CD4-positive, CD25-positive, alpha-beta regulatory T cell (primary cell): ENCODE measurements around the gene USP9X. TPM values are rescaled to one million over a fixed set of nuclear protein-coding genes. Genes with fewer than 3 reads are reported as not detected.

Experiments
- ATAC-seq, 2 donors: fragments of 150-1000 bp; cut with Tn5 transposase; one replicate each; pipeline ENCODE4 v1.10.0; 2021; ENCODE audit warnings: low read depth in 2 of 2, moderate number of reproducible peaks in 2 of 2, moderate library complexity in 1 of 2
- DNase-seq, 3 donors: peaks; one replicate each; pipeline versions ENCODE4 v3.0.0 to v3.0.0-alpha.2; 2012 to 2022; ENCODE audit warnings: mixed read lengths in 1 of 3
- H3K27ac ChIP-seq: one replicate; pipeline ENCODE4 v1.7.0; 2013; ENCODE audit warnings: mild to moderate bottlenecking, low read length; ENCODE audit not compliant: insufficient read depth, poor library complexity, severe bottlenecking
- H3K27me3 ChIP-seq: one replicate; pipeline ENCODE4 v1.7.0; 2013; ENCODE audit warnings: low read length; ENCODE audit not compliant: control insufficient read depth, insufficient read depth
- H3K36me3 ChIP-seq: one replicate; pipeline ENCODE4 v1.7.0; 2013; ENCODE audit warnings: mild to moderate bottlenecking, low read length, moderate library complexity; ENCODE audit not compliant: control insufficient read depth, insufficient read depth
- H3K4me1 ChIP-seq: 2 replicates; pipeline ENCODE4 v1.7.0; 2013; ENCODE audit warnings: mild to moderate bottlenecking, low read length; ENCODE audit not compliant: insufficient read depth, control insufficient read depth, poor library complexity, severe bottlenecking
- H3K4me3 ChIP-seq: one replicate; pipeline ENCODE4 v1.7.0; 2013; ENCODE audit warnings: low read depth, mild to moderate bottlenecking, low read length, moderate library complexity
- H3K9me3 ChIP-seq, 2 experiments: 1 replicate in 1 of 2; 2 replicates in 1 of 2; pipeline ENCODE4 v1.7.0; 2013; ENCODE audit warnings: low read length in 2 of 2, mild to moderate bottlenecking in 1 of 2, moderate library complexity in 1 of 2; ENCODE audit not compliant: control insufficient read depth in 2 of 2
- H3K27ac Mint-ChIP-seq, 3 donors: one replicate each; pipeline ENCODE4 v1.8.0; 2020 to 2022; ENCODE audit warnings: mild to moderate bottlenecking in 3 of 3, mixed read lengths in 3 of 3, moderate library complexity in 2 of 3
- H3K27me3 Mint-ChIP-seq: one replicate; pipeline ENCODE4 v1.8.0; 2022; ENCODE audit warnings: mild to moderate bottlenecking, mixed read lengths
- H3K36me3 Mint-ChIP-seq: one replicate; pipeline ENCODE4 v1.8.0; 2020; ENCODE audit warnings: mixed read lengths
- H3K4me1 Mint-ChIP-seq, 4 donors: one replicate each; pipeline ENCODE4 v1.8.0; 2020 to 2022; ENCODE audit warnings: mixed read lengths in 4 of 4, mild to moderate bottlenecking in 1 of 4
- H3K4me3 Mint-ChIP-seq, 4 donors: one replicate each; pipeline ENCODE4 v1.8.0; 2020 to 2022; ENCODE audit warnings: mild to moderate bottlenecking in 4 of 4, mixed read lengths in 4 of 4, moderate library complexity in 3 of 4
- H3K9me3 Mint-ChIP-seq, 7 donors: one replicate each; pipeline ENCODE4 v1.8.0; 2020 to 2022; ENCODE audit warnings: mixed read lengths in 7 of 7, mild to moderate bottlenecking in 3 of 7, moderate library complexity in 2 of 7
- polyA plus RNA-seq, 4 donors: library from polyadenylated mRNA; unstranded; fragments of 300-500 nt; fragmentation: Illumina TruSeq; gene quantifications; one replicate each; pipeline ENCODE4 v1.2.3, GENCODE V29; 2021
- total RNA-seq: library from RNA; stranded (reverse); gene quantifications from one replicate; pipeline ENCODE4 v1.2.3, GENCODE V29; 2022

The USP9X gene, protein sequence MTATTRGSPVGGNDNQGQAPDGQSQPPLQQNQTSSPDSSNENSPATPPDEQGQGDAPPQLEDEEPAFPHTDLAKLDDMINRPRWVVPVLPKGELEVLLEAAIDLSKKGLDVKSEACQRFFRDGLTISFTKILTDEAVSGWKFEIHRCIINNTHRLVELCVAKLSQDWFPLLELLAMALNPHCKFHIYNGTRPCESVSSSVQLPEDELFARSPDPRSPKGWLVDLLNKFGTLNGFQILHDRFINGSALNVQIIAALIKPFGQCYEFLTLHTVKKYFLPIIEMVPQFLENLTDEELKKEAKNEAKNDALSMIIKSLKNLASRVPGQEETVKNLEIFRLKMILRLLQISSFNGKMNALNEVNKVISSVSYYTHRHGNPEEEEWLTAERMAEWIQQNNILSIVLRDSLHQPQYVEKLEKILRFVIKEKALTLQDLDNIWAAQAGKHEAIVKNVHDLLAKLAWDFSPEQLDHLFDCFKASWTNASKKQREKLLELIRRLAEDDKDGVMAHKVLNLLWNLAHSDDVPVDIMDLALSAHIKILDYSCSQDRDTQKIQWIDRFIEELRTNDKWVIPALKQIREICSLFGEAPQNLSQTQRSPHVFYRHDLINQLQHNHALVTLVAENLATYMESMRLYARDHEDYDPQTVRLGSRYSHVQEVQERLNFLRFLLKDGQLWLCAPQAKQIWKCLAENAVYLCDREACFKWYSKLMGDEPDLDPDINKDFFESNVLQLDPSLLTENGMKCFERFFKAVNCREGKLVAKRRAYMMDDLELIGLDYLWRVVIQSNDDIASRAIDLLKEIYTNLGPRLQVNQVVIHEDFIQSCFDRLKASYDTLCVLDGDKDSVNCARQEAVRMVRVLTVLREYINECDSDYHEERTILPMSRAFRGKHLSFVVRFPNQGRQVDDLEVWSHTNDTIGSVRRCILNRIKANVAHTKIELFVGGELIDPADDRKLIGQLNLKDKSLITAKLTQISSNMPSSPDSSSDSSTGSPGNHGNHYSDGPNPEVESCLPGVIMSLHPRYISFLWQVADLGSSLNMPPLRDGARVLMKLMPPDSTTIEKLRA (N-terminal part only)
- total RNA-seq: 101 TPM
- polyA plus RNA-seq: 10 to 100 TPM; 19.5 to 26.5 (median 22.7) TPM

DNA sequence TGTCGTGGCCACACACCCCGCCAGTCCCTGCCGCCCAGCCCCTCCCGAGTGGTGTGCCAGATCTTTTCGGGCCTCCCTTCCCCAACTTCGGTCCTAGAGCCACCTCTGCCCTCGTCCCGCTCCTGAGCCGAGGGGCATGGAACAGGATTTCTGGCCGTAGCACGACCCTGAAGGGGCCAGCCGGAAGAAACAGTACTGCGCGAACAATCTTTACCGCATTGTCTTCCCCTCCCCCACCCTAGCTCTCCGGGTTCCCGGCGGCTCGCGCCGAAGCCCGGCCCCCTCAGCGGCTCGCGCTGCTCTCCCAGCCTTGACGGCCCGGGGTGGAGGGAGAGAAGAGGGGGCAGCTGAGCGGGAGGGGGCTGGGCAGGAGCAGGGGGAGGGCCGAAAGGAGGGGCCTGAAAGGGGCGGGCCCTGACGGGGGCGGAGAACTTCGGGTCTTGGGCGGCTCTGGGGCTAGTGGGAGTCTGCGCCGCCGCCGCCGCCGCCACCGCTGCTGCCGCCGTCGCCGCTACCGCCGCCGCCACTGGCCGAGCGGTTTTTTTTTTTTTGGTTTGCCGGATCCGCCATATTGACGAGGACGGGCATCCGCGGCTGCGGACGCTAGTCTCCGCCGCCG, at the start of gene USP9X:
USP9X (plus strand) TSS at position 553 of the 619 bp plus-strand sequence. CDS start 38,184 bp downstream, outside the sequence.
- Histone ChIP-seq H3K4me1 (peaks cover 23% of the 10 kb centered on the region), H3K27me3 (no peaks in the 10 kb centered on the region), H3K4me3 (peak within 1 kb of the TSS; percentile 97), H3K36me3 (no peaks in the 10 kb centered on the region), H3K9me3 (no peaks in the 10 kb centered on the region), H3K27ac (peak within 1 kb of the TSS; percentile 98)
- ATAC-seq: peak; percentile 64 to 71
- H3K4me3 Mint-ChIP-seq: peak within 1 kb of the TSS; percentile 92 to 98 (median 96)
- peaks cover 7 to 43% (median 19%) of the 10 kb centered on the region in 4 donors for H3K4me1 Mint-ChIP-seq
- DNase-seq: peak; percentile 79 to 93 (median 91)
- peak within 1 kb of the TSS; percentile 99 to 100 (median 99) for H3K27ac Mint-ChIP-seq
- peaks cover 0 to 1% (median 0%) of the 10 kb centered on the region in 7 donors for H3K9me3 Mint-ChIP-seq
- peaks cover 11% of the 10 kb centered on the region for H3K27me3 Mint-ChIP-seq
- H3K36me3 Mint-ChIP-seq: peaks cover 14% of the 10 kb centered on the region

DNA sequence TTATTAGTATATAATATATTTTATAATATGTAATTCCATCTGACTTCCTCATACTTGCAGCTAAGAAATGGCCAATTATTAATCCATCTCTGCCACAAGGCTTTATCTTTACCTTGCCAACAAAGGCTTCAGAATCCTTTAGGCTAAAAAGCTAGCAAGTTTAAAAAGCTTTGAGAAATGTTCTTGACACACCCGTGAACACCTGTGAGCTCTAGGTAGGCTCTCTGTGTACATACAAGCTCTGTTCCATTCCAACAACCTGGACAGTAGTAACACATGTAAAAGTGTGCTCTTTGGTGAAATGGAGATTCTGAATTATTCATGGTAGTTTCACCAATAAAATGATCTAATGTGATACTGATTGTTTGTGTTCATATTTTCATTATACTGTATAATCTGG, 49.7 kb upstream of the USP9X start:
- Mint-ChIP-seq H3K4me1 (no peaks in the 10 kb centered on the region), H3K27ac (no peak overlapping the region), H3K9me3 (peaks cover 0 to 2% (median 0%) of the 10 kb centered on the region in 7 donors), H3K36me3 (no peaks in the 10 kb centered on the region), H3K4me3 (no peak overlapping the region), H3K27me3 (no peaks in the 10 kb centered on the region)
- Histone ChIP-seq H3K36me3 (no peaks in the 10 kb centered on the region), H3K4me1 (no peaks in the 10 kb centered on the region), H3K4me3 (no peak overlapping the region), H3K9me3 (no peaks in the 10 kb centered on the region), H3K27ac (no peak overlapping the region), H3K27me3 (no peaks in the 10 kb centered on the region)
- no peak for ATAC-seq
- DNase-seq: no peak

DNA sequence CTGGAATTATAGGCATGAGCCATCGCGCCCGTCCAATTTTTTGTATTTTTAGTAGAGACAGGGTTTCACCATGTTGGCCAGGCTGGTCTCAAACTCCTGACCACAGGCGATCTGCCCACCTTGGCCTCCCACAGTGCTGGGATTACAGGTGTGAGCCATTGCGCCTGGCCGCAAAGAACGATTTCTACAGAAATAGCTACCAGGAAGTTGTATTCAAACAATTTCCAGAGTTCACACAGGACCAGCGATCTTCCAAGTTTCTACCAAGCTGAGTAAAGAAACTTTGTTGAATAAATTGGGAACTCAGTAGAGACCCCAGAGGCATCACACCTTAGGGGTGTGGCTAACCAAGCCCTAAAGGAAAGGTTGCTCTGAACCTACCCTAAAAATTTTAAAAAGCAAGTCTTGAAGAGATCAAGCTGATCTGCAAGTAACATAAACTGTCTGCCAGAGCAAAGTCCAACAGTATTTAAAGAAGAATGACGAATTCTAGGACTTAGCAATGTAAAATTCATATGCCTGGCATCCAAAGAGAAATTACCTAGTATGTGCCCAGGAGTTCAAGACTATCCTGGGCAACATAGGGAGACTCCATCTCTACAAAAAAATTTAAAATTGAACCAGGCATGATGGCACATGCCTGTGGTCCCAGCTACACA, 48.4 kb upstream of the USP9X start:
- no peaks in the 10 kb centered on the region for H3K4me1 ChIP-seq
- no peak overlapping the region for H3K27ac ChIP-seq
- ATAC-seq (no peak), DNase-seq (no peak)
- no peaks in the 10 kb centered on the region for H3K27me3 ChIP-seq
- H3K36me3 Mint-ChIP-seq: no peaks in the 10 kb centered on the region
- H3K9me3 Mint-ChIP-seq: peaks cover 0 to 2% (median 0%) of the 10 kb centered on the region in 7 donors
- no peak overlapping the region for H3K4me3 Mint-ChIP-seq
- no peaks in the 10 kb centered on the region for H3K36me3 ChIP-seq
- no peaks in the 10 kb centered on the region for H3K4me1 Mint-ChIP-seq
- no peak overlapping the region for H3K27ac Mint-ChIP-seq
- no peaks in the 10 kb centered on the region for H3K9me3 ChIP-seq
- peaks cover 4% of the 10 kb centered on the region for H3K27me3 Mint-ChIP-seq
- no peak overlapping the region for H3K4me3 ChIP-seq

DNA sequence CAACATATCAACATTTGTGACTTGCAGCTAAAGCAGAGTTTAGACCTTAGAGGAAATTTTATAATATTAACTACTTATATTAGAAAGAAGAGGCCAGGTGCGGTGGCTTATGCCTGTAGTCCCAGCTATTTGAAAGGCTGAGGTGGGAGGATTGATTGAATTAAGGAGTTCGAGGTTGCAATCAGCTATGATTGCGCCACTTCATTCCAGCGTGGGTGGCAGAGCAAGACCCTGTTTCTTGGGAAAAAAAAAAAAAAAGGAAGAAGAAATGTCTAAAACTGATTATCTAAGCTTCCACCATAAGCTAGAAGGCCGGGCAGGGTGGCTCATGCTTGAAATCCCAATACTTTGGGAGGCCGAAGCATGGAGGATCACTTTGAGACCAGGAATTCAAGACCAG, 42.0 kb upstream of the USP9X start:
- DNase-seq (no peak), ATAC-seq (no peak)
- Mint-ChIP-seq H3K27ac (no peak overlapping the region), H3K4me1 (peaks cover 0 to 2% (median 0%) of the 10 kb centered on the region in 4 donors), H3K9me3 (no peaks in the 10 kb centered on the region), H3K27me3 (peaks cover 4% of the 10 kb centered on the region), H3K4me3 (no peak overlapping the region), H3K36me3 (no peaks in the 10 kb centered on the region)
- Histone ChIP-seq H3K36me3 (no peaks in the 10 kb centered on the region), H3K27me3 (no peaks in the 10 kb centered on the region), H3K4me3 (no peak overlapping the region), H3K9me3 (no peaks in the 10 kb centered on the region), H3K4me1 (no peaks in the 10 kb centered on the region), H3K27ac (no peak overlapping the region)

DNA sequence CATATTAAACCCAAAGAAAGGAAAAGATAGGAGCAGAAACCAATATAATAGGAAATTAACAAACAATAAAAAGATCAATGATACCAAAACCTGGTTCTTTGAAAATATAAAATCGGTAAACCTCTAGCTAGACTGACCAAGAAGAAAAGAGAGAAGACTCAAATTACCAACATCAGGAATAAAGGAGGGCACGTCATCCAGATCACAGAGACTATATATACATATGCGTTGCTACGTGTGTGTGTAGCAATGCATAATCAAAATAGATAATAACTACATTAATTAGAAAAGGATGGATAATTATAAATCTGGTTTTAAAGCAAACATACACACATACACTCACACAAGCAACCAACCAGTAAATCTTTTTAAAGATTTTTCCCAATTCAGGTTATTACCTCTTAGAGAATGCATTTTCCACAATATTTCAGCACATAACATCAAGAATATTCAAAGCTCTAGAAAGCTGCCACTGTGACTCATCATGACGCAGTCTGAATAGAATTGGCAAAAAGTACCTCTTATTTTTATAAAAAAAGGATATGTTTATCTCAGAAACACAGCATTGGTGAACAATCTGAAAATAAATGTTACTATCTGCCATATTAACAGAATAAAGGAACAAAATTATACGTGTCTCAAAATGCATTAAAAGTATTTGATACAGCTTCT, 41.4 kb upstream of the USP9X start:
- peaks cover 4% of the 10 kb centered on the region for H3K27me3 Mint-ChIP-seq
- no peaks in the 10 kb centered on the region for H3K9me3 ChIP-seq
- no peak for DNase-seq
- H3K36me3 ChIP-seq: no peaks in the 10 kb centered on the region
- H3K4me1 ChIP-seq: no peaks in the 10 kb centered on the region
- H3K4me1 Mint-ChIP-seq: peaks cover 0 to 2% (median 0%) of the 10 kb centered on the region in 4 donors
- H3K9me3 Mint-ChIP-seq: no peaks in the 10 kb centered on the region
- no peaks in the 10 kb centered on the region for H3K27me3 ChIP-seq
- H3K4me3 Mint-ChIP-seq: no peak overlapping the region
- H3K27ac ChIP-seq: no peak overlapping the region
- H3K27ac Mint-ChIP-seq: no peak overlapping the region
- ATAC-seq: no peak
- H3K36me3 Mint-ChIP-seq: no peaks in the 10 kb centered on the region
- no peak overlapping the region for H3K4me3 ChIP-seq

DNA sequence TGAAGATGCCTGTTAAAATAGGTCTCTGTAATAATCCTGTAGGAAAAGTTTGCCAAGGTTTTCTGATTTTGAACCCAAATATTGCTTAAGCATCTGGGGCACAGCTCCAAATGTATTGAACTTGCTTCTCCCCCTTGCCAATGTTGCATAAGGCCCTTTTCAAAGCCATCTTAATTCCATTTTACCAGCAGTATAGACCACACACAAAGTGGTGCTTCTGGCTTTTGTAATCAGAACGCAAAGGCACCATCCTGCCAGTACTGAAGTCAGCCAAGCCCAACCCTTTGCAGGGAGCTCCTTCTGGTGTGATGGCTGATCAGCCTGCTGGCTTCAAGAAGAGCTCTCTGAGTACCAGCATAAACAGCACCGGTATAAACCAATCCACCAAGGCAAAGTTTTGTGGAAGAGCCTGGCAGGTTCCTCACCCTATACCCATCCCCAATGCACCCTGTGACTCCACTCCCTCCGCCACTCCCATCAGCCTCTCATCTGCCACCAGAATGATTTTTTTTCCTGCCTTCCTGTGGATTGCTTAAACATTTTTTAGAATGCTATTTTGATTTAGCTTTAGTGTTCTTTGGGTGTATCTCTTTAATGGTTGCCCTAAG, 39.2 kb upstream of the USP9X start:
- Histone ChIP-seq H3K9me3 (no peaks in the 10 kb centered on the region), H3K27me3 (no peaks in the 10 kb centered on the region), H3K4me3 (no peak overlapping the region), H3K4me1 (no peaks in the 10 kb centered on the region), H3K27ac (no peak overlapping the region), H3K36me3 (no peaks in the 10 kb centered on the region)
- H3K4me1 Mint-ChIP-seq: peaks cover 0 to 2% (median 0%) of the 10 kb centered on the region in 4 donors
- H3K9me3 Mint-ChIP-seq: no peaks in the 10 kb centered on the region
- H3K27ac Mint-ChIP-seq: peak overlapping the region in 1 of 3 donors; percentile 71
- H3K36me3 Mint-ChIP-seq: no peaks in the 10 kb centered on the region
- H3K4me3 Mint-ChIP-seq: no peak overlapping the region
- ATAC-seq (no peak), DNase-seq (no peak)
- H3K27me3 Mint-ChIP-seq: peaks cover 4% of the 10 kb centered on the region
